WTC11 (cell line): Measurements from ENCODE around the gene LCN15.

Experiments
- CREM ChIP-seq: sonication (generic); formaldehyde crosslinking; IDR thresholded peaks from 2 replicates; pipeline ENCODE4 v1.8.1; 2022; ENCODE audit warnings: mild to moderate bottlenecking, missing genetic modification reagents, moderate library complexity
- ESRRA ChIP-seq: sonication (generic); formaldehyde crosslinking; IDR thresholded peaks from 2 replicates; pipeline ENCODE4 v1.8.1; 2022; ENCODE audit warnings: mild to moderate bottlenecking, missing genetic modification reagents, borderline replicate concordance
- TEAD4 ChIP-seq: sonication (generic); formaldehyde crosslinking; IDR thresholded peaks from 2 replicates; pipeline ENCODE4 v1.8.0; 2022; ENCODE audit warnings: mild to moderate bottlenecking, missing genetic modification reagents
- TF ChIP-seq, protein P1 (sequence below): sonication (generic); formaldehyde crosslinking; conservative IDR thresholded peaks from 2 replicates; pipeline ENCODE4 v1.8.1; 2022; ENCODE audit warnings: mild to moderate bottlenecking, missing genetic modification reagents
- TF ChIP-seq, protein P2 (sequence below): fragments of 200-600 bp; IDR thresholded peaks from 2 replicates; pipeline ENCODE4 v1.8.0; 2022; ENCODE audit warnings: antibody characterized with exemption
- TF ChIP-seq, protein P3 (sequence below): sonication (generic); formaldehyde crosslinking; IDR thresholded peaks from 2 replicates; pipeline ENCODE4 v1.8.1; 2022; ENCODE audit warnings: low read depth, mild to moderate bottlenecking, moderate library complexity, missing genetic modification reagents, borderline replicate concordance
- TF ChIP-seq, protein P4 (sequence below): sonication (generic); formaldehyde crosslinking; IDR thresholded peaks from 2 replicates; pipeline ENCODE4 v1.8.1; 2023; ENCODE audit warnings: mild to moderate bottlenecking, moderate library complexity, missing genetic modification reagents
- TF ChIP-seq, protein P5 (sequence below): sonication (generic); formaldehyde crosslinking; IDR thresholded peaks from 2 replicates; pipeline ENCODE4 v1.8.0; 2022; ENCODE audit warnings: mild to moderate bottlenecking, missing genetic modification reagents

DNA sequence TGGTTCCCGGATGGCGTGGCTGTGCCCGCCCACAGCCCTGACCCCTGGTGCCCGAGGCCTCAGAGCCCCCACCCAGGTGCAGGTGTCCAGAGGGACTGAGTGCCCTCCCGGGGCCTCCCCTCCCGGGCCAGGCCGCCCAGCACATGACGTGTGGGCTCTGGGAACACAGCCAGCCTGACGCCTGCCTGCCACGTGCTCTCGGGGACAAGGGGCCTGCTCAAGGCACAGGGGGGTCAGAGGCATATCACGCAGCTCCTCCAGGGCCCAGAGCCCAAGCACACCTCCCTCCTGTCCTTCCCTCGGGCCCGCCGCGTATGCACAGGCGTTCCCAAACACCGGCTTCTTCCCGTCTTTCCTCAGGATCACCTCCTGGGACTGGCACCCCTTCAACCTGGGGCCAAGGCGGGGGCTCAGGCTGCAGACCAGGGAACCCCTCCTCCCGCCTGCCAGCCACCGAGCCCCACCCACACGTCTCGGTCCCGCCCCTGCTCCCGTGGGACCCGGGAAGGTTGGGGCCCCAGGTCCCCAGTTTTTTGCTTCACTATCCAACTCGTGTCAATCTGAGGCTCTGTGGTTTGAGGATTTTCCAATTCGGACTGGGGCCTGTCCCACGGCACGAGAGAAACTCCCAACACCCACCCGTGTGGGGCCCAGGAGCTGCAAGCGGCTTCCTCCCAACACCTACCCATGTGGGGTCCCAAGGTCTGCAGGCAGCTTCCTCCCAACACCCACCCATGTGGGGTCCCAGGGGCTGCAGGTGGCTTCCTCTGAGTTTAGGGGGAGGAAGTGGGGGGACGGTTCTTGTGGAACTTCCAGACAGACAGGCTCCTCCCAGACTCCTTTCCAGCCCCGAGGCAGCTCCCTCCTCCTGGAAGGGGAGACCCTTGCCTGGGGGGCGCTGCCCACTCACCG lies 23.1 kb downstream of the LCN15 start:
- TF ChIP-seq CREM (CRISPR knock-in tag), result no peak
- no peak for TF ChIP-seq ESRRA (CRISPR knock-in tag)
- TF ChIP-seq, protein P1, sequence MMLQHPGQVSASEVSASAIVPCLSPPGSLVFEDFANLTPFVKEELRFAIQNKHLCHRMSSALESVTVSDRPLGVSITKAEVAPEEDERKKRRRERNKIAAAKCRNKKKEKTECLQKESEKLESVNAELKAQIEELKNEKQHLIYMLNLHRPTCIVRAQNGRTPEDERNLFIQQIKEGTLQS (CRISPR knock-in tag), result no peak
- TF ChIP-seq, protein P2, sequence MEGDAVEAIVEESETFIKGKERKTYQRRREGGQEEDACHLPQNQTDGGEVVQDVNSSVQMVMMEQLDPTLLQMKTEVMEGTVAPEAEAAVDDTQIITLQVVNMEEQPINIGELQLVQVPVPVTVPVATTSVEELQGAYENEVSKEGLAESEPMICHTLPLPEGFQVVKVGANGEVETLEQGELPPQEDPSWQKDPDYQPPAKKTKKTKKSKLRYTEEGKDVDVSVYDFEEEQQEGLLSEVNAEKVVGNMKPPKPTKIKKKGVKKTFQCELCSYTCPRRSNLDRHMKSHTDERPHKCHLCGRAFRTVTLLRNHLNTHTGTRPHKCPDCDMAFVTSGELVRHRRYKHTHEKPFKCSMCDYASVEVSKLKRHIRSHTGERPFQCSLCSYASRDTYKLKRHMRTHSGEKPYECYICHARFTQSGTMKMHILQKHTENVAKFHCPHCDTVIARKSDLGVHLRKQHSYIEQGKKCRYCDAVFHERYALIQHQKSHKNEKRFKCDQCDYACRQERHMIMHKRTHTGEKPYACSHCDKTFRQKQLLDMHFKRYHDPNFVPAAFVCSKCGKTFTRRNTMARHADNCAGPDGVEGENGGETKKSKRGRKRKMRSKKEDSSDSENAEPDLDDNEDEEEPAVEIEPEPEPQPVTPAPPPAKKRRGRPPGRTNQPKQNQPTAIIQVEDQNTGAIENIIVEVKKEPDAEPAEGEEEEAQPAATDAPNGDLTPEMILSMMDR, result no peak
- TF ChIP-seq TEAD4 (CRISPR knock-in tag), result no peak
- TF ChIP-seq, protein P3, sequence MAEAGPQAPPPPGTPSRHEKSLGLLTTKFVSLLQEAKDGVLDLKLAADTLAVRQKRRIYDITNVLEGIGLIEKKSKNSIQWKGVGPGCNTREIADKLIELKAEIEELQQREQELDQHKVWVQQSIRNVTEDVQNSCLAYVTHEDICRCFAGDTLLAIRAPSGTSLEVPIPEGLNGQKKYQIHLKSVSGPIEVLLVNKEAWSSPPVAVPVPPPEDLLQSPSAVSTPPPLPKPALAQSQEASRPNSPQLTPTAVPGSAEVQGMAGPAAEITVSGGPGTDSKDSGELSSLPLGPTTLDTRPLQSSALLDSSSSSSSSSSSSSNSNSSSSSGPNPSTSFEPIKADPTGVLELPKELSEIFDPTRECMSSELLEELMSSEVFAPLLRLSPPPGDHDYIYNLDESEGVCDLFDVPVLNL (CRISPR knock-in tag), result no peak
- TF ChIP-seq, protein P4, sequence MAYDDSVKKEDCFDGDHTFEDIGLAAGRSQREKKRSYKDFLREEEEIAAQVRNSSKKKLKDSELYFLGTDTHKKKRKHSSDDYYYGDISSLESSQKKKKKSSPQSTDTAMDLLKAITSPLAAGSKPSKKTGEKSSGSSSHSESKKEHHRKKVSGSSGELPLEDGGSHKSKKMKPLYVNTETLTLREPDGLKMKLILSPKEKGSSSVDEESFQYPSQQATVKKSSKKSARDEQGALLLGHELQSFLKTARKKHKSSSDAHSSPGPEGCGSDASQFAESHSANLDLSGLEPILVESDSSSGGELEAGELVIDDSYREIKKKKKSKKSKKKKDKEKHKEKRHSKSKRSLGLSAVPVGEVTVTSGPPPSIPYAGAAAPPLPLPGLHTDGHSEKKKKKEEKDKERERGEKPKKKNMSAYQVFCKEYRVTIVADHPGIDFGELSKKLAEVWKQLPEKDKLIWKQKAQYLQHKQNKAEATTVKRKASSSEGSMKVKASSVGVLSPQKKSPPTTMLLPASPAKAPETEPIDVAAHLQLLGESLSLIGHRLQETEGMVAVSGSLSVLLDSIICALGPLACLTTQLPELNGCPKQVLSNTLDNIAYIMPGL (CRISPR knock-in tag), result no peak
- TF ChIP-seq, protein P5, sequence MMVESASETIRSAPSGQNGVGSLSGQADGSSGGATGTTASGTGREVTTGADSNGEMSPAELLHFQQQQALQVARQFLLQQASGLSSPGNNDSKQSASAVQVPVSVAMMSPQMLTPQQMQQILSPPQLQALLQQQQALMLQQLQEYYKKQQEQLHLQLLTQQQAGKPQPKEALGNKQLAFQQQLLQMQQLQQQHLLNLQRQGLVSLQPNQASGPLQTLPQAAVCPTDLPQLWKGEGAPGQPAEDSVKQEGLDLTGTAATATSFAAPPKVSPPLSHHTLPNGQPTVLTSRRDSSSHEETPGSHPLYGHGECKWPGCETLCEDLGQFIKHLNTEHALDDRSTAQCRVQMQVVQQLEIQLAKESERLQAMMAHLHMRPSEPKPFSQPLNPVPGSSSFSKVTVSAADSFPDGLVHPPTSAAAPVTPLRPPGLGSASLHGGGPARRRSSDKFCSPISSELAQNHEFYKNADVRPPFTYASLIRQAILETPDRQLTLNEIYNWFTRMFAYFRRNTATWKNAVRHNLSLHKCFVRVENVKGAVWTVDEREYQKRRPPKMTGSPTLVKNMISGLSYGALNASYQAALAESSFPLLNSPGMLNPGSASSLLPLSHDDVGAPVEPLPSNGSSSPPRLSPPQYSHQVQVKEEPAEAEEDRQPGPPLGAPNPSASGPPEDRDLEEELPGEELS (CRISPR knock-in tag), result no peak
